DMS 273 treated with DMSO at 0.1 percent for 48 hours (cell line): Measurements from ENCODE around the gene S100A8.

Experiments used
- DNase-seq: peaks from one replicate; lab custom pipeline; 2025; lab: John Stamatoyannopoulos, UW

The S100A8 gene

DNA sequence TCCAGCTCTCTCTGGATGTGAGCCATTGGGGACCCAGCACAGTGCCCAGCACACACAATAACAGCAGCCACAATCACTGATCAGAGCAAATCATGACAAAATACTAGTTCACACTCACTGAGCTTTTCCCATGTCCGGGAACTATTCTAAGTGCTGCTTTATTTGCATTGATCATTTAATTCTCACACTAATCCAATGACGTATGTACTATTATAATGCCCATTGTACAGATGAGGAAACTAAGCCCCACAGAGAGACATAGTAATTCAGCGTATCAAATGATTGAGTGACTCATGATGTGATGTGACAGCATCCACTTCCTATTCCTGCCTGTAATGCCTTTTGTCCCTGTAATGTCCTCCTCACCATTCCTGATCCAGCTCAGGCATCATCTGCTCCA lies 1.9 kb upstream of the S100A8 start:
- DNase-seq, result no peak

DNA sequence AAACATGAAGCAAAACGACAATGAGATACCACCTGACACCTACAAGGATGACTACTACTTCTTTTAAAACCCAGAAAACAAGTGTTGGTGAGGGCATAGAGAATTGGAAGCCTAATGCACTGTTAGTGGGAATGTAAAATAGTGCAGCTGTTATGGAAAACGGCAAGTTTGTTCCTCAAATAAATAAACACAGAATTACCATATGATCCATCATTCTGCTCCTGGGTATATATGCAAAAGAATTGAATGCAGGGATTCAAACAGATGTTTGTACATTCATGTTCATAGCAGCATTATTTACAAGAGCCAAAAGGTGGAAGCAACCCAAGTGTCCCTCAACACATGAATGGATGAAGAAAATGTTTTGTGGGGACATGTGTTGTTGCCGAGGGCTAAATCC lies 1.4 kb upstream of the S100A8 start:
- DNase-seq, result no peak

DNA sequence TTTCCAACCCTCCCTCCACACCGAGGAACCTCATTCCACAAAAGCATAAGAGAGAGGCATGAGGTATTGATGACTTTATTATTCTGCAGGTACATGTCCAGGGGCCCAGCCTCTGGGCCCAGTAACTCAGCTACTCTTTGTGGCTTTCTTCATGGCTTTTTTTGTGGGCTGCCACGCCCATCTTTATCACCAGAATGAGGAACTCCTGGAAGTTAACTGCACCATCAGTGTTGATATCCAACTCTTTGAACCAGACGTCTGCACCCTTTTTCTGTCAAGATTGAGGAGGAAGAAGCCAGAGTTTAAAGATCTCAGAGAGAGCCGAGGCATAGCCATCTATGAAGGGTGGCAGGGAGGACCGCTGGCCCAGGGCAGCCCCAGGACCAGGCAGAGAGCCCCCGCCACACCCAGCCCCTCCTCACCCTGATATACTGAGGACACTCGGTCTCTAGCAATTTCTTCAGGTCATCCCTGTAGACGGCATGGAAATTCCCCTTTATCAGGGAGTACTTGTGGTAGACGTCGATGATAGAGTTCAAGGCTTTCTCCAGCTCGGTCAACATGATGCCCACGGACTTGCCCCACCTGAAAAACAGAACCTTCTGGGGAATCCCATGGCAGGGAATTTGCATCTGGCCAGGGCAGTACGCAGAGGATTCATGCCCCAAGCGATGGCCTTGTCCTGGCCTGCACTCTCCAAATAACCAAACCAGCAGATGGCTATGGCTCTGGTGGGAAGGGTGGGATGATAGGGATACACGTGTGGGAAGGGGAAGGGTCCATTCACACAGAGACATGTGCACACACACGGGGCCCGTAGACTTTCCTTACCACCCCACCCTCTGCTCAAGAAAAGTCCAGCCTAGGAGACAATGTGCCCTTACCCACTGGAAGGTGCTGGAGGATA lies 647 bp downstream of the S100A8 start:
- DNase-seq, result no peak

DNA sequence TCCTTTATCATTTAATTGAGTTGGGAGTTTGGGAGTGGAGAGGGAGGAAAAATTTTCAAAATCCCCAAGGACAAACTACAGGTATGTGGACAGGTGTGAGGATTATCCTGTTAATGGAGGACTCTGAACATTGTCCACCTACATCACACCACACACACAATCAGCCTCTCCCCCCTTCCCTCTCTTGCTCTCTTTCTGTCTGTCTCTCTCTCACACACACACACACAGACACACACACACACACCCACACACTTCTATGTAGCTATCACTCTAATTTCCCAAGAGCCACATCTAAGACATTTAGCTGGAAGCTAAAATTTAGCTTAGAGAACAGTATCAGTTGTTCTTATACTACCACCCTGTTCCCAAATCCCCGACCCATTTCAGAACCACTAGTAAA lies 1.5 kb downstream of the S100A8 start:
- DNase-seq, result no peak

- no peak for DNase-seq
Measured at GRCh38 chr1:153387785-153388184, 3.1 kb downstream of the S100A8 start.

- DNase-seq, result no peak
Measured at GRCh38 chr1:153387001-153387400, 3.9 kb downstream of the S100A8 start.

GRCh38 chr1:153386500-153386901 lies 4.4 kb downstream of the S100A8 start:
- DNase-seq, result peak; percentile 19

DNA sequence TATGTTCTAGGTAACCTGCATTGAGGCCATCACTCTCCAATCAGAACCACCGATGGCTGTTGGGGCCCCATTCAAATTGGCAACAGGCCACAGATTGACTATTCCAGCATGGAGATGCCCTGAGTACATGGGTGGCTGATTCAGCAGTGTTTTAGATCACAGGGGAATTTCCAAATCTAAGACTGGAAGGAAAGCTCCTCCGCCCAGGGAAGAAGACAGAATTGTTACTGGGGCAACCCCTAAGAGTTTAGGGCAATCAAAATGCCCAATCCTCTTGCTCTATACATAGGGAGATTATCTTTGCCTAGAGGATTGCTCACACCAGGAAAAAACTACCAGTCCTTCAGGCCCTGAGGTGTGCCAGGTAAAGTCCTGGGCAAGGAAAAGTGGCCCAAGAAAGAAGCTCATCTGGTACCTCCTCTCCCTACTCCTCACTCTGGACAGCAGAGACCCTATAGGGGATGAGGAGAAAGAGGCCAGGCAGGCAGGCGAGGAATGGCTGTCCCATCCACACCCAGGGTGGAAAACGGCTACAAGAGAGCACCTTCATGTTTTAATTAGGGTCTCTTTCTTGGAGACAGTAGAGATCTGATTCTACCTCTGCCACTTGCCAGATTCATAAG lies 5.8 kb downstream of the S100A8 start:
- no peak for DNase-seq

DNA sequence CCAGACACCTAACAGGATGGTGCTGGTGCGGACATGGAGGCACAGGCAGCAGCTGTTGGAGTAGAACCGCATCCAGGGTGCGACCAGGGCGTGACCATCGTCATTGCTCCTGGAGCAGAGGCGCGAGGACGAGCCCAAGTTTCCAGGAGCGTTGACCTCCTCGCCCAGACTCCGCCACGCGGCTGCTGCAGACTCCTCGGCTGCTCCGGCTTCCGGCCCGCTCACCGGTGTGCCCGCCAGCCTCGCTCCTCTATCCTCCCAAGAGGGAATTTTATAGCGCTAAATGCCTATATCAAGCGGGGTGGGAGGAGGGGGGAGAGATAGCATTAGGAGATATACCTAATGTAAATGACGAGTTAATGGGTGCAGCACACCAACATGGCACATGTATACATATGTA lies 10.2 kb downstream of the S100A8 start:
- DNase-seq, result no peak

DNA sequence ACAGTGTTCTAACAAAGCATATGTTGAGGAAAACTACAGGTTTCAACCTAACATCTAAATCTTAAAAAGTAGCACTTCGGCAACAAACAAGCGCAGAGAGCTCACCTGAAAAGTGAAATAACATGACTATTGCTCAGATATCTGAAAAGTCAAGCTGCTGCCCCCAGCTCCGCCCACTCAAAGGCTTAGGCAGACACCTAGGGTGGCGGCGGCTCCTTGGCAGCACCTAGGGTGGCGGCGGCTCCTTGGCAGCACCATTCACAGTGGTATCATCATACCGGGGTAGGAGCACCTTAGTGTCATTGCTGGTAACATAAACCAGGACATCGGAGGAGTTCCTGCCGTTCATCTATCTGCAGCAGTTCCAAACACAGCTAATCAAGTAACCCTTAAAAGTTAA lies 11.3 kb downstream of the S100A8 start:
- no peak for DNase-seq

DNA sequence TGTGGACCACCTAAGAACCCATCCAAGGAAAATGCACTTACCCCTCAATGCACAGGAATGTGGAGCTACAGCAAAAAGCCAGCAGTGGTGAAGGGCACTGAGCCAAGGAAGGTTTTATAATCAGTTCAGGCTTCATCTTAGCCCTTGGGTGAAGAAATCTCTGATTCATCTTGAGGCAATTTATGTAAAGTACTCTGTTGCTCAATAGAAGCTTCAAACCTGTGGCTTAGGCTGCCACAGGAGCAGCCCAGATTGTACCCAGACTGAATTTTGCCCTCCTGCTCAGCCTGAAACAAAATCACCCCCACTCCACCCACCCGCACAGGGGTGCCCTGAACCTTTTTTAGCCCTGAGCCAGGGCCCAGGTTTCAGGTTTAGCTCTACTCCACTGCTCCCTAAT lies 15.4 kb downstream of the S100A8 start, which contains the start of gene S100A12:
Gene S100A12 (minus strand): TSS at position 111 of the 400 bp plus-strand sequence. CDS start 1,029 bp downstream, outside the sequence.
- DNase-seq, result no peak

- DNase-seq, result no peak
Measured at GRCh38 chr1:153374071-153374470, 16.8 kb downstream of the S100A8 start.

- DNase-seq, result no peak
Measured at GRCh38 chr1:153372571-153372970, 18.3 kb downstream of the S100A8 start.

GRCh38 chr1:153371231-153371630 lies 19.6 kb downstream of the S100A8 start:
- no peak for DNase-seq

GRCh38 chr1:153370146-153370545 lies 20.7 kb downstream of the S100A8 start:
- no peak for DNase-seq

DNA sequence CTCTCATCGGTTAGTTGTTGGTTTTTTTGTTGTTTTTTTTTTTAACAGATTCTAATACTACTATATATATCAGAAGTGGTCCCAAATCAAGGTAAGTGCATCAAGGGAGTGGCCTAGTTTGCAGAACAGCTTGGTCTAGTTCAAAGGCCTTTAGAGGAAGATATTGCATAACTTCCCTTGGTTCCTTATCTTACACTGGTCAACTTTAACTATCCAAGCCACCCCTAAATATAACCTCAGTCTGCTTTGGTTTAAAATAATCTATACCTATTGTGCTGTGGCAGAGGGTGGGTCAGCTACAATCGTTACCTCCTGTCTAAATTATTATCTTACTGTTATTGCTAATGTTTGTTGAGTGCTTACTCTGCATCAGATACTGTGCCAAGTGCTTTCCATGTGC lies 22.4 kb downstream of the S100A8 start:
- DNase-seq, result no peak

DNA sequence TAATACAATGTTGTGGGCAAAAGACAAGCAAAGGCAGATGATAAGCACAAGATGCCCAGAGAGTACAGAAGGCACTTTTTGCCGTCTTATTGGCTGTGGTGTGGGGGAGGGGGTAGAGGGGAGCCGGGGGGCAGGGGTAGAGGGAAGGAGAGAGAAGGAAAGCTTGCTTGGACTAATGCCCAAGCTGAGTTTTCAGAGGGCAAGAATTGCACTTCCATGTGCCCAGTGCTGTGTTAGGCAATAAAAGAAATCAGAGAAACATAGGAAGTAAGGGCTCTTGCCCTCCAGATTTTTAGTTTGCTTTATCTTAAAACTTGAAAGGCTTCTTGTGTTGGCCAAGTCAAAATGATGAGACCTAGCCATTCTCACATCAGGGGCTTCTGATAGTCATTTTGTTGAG lies 23.8 kb downstream of the S100A8 start:
- no peak for DNase-seq

DNA sequence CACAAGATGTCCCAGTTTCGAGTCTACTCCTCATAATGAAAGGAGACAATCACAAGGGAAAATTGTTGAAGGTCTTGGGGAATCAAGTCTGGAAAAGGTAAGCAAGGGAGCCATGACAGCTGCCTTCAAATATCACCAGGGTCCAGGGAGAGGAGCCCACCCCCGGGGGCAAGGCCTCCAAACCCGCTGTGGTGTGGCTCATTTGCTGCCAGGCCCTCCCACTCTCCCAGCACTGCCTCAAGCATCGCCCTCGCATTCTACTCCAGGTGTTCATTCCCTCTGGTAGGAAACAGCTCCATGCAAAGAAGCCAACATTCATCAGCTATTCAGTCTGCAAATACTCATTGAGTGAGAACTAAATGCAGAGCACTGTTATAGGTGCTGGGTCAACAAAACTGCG lies 24.6 kb downstream of the S100A8 start:
- no peak for DNase-seq

DNA sequence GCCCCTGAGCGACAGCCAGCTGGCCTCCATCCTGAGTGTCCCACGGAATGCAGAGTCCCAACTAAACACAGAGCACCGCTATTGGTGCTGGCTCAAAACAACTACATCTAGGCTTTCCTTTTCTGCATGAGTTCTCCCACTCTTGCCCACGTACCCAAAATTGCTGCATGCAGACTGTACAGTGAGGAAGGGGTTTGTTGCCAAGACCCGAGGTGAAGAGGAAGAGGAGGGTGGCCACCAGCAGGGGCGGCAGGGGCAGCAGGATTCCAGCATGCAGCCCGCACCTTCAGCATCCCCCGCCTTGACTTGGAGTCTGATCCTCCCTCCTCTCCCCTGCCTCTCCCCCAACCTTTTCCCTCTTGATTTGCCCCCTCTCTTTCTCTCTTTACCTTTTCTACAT lies 25.2 kb downstream of the S100A8 start:
- no peak for DNase-seq

GRCh38 chr1:153364766-153365666 lies 25.9 kb downstream of the S100A8 start:
- no peak for DNase-seq

DNA sequence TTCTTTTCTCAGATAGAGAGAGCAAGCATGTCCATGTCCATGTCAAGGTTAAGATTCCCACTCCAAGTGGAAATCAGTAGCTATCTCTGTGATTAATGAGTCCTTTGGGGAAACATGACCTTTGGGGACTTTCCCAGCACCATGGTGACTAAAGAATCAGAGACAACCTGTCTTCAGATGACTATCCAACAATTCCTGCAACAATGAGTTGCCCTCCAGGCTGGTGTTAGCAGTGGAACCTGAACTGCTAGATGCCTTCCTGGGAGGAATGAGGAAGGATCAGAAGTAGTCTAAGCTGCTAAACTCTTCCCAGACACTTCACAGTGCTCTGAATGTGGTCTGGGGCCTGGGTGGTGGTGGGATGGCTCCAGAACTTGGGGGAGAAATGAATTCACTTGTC lies 26.7 kb downstream of the S100A8 start:
- no peak for DNase-seq

DNA sequence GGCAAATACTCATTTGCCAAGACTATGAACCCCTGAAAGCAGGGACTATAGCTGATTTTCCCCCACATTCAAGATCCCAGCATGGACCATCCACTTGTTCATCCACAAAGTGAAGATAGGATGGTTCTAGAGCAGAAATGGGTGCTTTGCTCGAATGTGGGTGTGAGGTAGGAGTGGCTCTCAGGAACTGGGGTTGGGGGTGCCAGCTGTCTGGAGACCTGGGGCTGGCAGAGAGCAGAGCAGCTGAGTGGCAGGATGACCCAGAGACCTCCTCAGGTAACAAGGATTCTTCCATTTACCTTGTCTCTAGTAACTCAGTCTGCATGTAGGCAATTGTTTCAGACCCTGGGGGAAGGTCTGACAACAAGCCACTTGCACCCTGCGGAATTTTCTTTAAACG lies 27.2 kb downstream of the S100A8 start:
- no peak for DNase-seq
